ENCODE measurements around the gene LILRA6.
"Not testable (repeated sequence)": the region's sequence is repeated elsewhere in the genome, so short reads cannot be mapped to it uniquely, and the experiment has no call there.

Gene LILRA6

DNA sequence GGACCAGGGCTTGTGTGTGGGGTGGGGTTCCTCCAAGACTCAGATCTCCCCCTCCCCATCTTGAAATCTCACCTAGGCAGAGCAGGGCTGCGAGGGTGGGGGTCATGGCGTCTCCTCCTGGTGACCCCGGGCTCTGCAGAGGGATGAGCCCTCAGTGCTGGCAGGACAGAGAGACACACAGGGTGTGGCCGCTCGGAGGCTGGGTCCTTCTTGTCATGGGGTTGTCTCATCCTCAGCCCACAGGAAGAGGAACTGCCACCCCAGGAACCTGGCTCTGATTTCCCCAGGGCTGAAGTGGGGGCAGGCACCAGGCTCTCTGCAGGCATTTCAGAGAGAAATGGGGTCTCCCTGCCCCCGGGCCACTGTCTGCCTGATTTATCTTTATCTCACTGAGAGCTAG, at the start of gene LILRA6:
Gene LILRA6 (minus strand): TSS at position 145 of the 400 bp plus-strand sequence.
- DNase-seq (ENCODE audit: low read depth in 2 of 2): not testable (repeated sequence)

DNA sequence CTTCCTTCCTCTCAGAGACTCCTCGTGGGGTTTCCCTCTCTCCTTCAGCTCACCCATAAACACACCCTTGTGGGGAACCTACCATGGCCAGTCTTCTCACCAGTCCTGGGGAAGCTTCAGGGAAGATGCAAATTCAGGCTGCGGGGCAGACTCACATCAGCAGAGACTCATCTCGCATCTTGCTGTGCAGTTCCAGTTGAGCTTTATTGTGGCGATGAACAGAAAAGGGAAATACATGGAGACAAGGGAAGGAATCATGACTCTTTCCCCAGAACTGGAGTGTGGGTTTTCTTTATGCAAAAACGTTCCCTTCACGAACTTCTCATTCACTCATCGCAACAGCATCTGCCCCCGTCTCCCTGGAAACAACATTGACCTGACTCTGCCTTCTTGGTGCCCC, 46.6 kb upstream of the LILRA6 start:
- not testable (repeated sequence) for DNase-seq (ENCODE audit: low read depth in 2 of 2)

DNA sequence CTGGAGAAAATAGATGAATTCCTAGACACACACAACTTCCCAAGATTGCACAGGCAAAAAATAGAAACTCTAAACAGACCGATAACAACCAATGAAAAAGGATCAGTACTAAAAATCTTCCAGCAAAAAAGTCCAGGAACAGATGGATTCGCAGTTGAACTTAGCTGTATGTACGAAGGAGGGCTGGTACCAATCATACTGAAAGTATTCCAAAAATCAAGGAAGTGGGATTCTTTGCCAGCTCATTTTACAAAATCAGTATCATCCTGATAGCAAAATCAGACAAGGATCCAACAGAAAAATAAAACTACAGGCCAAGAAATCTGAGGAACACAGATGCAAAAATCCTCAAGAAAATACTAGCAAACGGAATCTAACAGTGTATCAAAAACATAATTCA, 44.9 kb upstream of the LILRA6 start:
- peak; percentile 62 to 67 for DNase-seq (ENCODE audit: low read depth in 2 of 2)

DNA sequence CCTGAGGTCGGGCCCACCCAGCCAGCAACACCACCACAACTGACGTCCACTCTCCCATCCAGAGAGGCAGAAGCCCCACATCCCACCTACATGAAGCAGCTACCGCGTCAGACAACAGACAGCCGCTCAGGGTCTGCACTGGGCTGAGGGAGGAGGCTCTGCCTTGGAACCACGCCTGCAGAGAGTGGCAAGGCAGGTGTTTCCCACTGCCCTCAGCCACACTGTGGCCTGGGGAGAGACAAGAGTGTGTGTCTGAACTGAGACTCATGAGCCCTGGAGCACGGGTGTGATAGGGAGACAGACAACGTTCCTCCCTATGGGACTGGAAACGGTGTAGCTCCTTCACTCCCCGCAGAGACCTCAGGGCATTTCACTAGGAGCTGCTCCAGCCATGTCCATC, 43.7 kb upstream of the LILRA6 start:
- DNase-seq (ENCODE audit: low read depth in 2 of 2): not testable (repeated sequence)

DNA sequence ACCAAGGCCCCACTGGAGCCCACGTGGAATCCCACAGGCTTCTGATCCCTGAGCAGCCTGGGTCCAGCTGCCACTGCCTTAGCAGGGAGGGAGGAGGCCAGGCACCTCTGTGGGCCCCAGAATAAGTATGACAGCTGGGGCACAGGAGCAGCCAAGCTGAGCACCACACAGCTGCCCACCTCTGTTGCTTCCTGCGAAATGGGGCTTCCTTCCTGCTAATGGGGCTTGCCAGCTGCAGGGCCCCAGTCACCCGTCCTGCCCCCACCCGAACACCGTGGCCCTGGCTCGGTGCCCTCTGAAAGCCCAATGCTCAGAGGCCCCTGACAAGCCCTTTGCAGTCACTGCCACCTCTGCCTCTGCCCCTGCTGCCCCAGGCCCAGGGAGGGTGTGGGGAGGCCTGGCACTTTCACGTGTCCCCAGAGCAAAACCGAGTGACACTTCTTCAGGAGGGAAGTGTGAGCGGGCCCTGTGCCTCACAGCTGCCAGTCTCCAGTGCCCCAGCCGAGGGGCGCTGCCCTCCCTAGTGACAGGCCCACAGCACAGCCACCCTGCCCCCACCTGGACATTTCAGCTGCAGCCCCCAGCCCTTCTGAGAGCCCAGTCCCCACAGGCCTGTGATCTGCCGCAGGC, 43.0 kb upstream of the LILRA6 start:
- not testable (repeated sequence) for DNase-seq (ENCODE audit: low read depth in 2 of 2)

DNA sequence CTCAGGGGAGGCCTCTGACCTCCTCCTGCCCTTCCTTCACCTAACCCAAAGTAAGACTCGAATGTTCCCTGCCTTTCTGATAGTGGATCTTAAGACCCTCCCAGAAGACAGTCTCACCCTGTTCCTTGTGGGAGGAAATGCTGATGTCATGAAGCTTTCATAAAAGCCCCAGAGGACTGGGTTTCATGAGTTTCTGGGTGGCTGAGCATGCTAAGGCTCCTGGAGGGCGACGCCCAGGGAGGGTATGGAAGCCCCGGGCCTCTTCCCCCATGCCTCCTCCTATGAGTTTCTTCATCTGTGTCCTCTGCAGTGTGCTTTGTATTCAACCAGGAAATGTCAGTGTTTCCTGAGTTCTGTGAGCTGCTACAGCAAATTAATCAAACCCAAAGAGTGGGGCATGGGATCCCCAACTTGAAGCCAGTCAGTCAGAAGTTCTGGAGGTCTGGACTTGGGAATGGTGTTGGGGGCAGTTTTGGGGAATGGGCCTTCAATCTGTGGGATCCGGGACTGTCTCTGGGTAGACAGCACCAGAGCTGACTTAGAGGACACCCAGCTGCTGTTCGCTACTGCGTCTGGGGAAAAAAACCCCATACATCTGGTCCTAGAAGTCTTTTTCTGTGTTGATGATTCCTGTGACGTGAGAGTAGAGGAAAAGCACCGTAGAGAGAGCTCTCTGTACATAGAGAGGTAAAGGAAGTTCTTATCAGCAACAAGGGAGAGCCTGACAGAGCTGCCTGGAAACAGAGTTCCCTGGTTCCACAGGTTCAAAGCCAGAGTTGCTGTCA, 40.3 kb upstream of the LILRA6 start:
- no peak for DNase-seq (ENCODE audit: low read depth in 2 of 2)

DNA sequence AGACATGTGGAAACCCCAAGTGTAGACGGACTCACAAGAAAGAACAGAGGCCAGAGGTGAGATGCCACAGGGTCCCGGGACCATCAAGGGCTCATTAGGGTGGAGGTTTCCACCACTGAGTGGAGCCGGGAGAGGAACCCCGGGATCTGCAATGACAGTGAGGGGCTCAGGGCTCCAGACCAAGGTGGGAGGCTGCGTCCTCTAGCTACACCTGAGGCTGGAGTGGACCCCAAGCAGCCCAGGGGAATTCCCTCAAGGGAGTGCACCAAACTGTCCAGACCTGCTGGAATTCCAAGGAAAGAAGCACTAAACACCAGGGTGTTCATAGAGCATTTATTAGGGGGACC, 39.1 kb upstream of the LILRA6 start:
- not testable (repeated sequence) for DNase-seq (ENCODE audit: low read depth in 2 of 2)

DNA sequence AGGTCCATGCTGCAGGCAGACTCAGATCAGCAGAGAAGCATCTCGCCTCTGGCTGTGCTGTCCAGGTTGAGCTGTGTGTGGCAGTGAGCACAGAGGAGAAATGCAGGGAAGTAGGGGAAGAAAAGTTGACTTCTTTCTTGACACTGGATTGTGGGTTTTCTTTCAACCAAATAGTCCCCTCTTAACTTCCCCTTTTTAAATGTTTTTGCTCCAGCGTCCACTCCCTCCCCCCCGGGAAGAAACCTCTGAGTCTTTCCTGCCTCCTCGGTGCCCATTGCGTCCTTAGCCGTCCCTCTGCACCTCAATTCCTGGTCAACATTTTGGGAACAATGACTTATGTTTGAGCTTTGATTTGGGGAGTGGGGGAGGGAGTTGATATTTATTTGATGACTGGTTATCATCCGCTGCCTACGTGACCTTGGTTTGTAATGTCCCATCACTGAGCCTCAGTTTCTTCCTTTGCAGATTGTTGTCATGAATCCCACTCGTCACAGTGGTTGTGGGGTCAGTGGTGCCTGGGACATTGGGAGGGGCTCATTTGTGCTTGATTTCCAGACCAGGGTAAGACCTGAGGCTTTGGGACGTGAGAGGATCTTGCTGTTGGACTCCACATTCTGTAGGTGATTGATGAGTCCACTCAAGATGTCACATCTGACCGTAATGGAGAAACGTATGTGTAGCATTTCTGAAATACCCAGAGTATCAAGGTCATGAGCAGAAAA, 38.6 kb upstream of the LILRA6 start, which contains the start of gene LILRB2:
Gene LILRB2 (minus strand): TSS at position 104 of the 722 bp plus-strand sequence. CDS start 614 bp downstream, outside the sequence.
- no peak for DNase-seq (ENCODE audit: low read depth in 2 of 2)

DNA sequence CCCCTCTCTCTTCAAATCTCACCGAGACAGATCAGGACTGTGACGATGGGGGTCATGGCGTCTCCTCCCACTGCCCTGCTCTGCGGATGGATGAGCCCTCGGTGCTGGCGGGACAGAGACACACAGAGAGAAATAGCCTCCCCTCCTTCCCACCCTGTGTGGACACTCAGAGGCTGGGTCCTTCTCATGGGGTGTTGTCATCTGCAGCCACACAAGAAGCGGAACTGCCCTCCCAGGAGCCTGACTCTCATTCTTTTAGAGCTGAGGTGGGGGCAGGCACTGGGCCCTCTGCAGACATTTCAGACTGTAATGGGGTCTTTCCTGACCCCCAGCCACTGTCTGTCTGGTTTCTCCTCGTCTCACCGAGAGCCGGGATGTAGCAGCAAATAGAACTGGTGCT, 37.9 kb upstream of the LILRA6 start:
- DNase-seq (ENCODE audit: low read depth in 2 of 2): not testable (repeated sequence)

DNA sequence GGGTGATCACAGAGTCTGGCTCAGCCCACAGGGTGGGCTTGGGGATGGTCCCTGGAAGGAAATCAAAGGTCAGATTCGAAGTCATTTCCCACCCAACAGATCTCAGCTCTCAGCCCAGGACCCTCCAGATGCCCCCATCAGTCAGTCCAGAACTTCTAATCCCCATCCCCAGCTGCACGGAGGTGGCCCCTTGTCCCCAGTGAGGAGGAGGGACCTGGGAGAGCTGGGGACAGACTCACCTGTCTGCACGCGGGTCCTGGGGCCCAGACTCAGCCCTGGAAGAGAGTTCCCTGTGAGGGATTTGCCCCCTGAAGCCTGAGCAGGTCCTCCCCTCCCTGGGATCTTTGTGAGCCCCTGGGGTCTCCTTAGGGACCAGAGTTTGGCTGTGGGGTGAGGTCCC, 37.4 kb upstream of the LILRA6 start:
- DNase-seq (ENCODE audit: low read depth in 2 of 2): not testable (repeated sequence)

DNA sequence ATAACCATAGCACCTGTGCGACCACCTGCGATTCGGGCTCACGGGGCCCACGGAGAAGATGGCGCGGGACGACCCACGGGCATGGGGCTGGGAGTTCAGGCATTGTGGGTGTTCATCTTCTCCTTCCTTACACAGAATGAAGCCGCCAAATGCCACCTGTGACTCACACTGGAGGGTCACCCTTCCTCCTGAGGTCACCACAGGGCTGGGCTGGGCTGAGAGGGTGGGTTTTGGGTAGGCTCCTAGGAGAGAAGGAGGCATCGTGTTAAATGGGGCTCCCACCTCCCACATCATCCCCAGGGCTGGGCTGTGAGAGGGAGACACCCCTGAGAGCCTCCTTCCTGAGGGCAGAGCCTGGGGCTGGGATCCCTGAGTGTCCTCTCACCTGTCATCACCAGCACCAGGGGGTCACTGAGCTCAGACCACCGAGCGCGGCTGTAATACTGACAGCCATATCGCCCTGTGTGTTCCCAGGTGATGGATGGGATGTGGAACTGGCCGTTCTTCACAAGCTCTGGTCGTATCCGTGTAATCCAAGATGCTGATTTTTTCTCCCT, 36.9 kb upstream of the LILRA6 start:
- DNase-seq (ENCODE audit: low read depth in 2 of 2): no peak

DNA sequence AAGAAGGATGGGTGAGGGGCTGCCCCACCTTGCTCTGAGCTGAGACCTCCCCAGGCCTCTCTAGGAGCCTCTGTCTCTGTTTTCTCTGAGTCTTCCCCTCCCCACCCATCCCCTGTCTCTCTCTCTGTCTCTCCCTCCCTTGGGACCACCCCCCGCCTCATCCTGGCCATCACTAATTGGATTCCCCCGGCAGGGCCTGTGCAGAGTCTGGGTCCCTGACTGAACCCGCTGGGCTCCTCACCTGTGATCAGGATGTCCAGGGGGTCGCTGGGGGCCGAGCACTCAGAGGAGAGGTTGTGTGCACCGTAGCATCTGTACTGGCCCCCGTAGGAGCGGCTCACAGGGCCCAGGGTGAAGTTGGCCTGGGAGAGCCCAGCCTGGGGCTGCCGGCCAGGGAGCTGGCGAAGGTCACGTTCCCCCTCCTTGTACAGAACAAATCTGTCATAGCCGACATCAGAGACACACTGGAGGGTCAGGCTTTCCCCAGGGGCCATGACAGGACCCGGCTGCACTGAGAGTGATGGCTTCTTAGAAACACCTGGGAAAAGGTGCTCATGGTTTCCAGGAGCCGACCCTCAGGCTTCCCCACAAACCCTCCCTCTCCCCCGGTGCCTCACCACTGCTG, 36.1 kb upstream of the LILRA6 start:
- DNase-seq (ENCODE audit: low read depth in 2 of 2): not testable (repeated sequence)

DNA sequence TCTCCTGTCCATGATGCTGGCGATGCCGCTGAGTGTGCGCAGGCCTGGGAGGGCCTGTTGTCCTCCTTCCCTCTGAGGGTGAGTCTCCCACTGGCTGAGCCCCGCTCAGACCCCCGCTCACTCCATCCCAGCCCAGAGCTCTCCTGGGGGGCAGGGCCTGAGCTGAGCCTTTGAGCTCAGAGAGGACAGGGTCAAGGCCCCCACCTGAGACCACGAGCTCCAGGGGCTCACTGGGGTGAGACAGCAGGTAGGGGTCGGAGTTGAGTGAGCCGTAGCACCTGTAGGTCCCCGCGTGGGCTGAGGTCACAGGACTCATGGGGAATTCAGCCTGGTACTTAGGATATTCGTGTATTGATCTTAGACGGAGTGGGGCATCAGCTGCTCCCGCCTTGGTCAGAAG, 35.5 kb upstream of the LILRA6 start:
- DNase-seq (ENCODE audit: low read depth in 2 of 2): not testable (repeated sequence)

DNA sequence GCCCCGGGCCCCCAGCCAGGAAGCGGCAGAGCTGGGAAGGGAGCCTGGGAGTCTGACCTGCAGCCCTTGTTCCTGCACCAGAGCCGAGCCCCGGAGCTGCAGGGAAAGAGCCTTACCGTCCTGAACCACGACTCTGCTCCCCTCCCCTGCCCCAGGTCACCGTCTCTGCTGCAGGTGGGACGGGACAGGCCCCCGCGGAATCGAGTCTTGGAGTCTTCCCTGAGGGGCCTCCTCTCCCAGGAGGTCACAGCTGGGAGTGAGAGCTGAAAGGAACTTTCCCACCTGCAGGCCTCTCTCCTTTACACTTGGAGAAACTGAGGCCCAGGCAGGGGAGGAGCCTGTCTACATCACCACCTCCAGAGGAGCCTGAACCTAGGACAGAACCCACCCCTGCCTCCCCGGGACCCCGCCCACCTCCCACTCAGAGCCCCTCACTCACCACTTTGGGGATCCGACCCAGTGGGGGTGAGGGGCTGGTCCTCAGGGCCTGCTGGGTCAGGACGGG, 34.6 kb upstream of the LILRA6 start:
- not testable (repeated sequence) for DNase-seq (ENCODE audit: low read depth in 2 of 2)

DNA sequence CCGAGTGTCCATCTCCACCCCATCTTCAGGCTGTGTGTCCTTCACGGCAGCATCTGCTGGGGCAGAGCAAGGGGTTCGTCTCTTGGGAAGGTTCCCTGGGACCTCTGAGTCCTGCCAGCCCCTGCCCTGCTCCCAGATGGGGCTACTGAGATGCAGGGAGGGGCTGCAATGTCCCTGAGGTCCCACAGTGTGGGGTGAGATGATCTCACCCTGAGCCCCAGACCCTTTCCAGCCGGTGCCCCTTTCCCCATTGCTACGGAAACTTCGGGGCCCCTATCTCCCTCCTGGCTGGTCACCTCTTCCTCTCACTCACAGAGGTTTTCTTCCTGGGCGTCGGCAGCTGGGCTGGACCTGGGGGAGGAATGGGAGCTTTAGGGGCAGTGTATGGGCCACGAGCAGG, 33.4 kb upstream of the LILRA6 start:
- no peak for DNase-seq (ENCODE audit: low read depth in 2 of 2)

DNA sequence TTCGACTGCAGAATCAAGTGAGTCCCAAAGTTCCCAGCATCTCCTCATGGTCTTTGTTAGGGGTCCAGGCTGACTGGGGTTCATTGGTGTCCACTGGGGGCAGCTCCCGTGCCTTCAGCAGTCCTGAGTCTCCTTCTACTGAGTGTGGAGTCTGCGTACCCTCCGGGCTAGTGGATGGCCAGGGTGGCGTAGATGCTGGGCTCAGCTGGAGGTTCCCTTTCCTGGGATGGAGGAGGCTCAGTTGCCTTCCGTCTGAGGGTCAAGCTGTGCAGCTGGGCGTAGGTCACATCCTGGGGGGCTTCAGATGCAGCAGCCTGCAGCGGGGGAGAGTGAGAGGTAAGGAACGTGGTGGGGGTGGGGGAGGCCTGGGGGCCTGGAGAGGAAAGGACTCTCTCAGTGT, 31.9 kb upstream of the LILRA6 start:
- DNase-seq (ENCODE audit: low read depth in 2 of 2): not testable (repeated sequence)

DNA sequence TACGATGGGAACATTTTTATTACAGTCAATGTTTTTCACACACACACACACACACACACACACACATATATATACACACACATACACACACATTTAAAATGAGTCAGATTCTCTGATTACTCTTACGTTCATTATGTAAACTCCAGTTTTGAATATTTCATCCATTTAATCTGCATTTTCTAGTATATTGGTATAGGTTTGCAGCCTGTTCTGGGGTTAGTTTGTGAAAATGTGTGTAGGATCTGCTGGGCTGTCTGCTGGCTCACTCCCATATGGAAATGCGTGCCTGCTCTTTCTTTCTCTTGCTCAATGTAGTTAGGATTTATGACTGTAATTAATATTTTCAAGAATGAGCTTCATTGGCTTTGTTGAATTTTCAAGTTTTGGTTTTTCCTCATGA, 31.2 kb upstream of the LILRA6 start:
- DNase-seq (ENCODE audit: low read depth in 2 of 2): no peak

DNA sequence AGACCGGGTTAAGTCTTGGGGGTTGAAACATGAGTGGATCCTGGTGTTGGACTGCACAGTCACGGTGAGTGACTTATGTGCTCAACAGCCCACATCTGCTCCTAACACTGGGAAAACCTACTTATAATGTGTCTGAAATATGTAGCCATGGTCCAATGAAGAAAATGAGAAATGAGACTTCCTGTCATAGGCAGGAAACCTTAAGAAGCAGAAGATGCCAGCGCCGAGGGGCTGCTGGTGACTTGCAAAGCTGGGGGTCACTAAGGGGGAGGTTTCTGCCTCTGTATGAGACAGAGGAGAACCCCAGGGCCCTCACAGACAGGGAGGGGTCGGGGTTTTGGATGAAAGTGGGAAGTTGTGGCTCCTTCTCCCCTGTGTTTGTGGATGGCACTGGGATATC, 29.6 kb upstream of the LILRA6 start:
- DNase-seq (ENCODE audit: low read depth in 2 of 2): not testable (repeated sequence)

DNA sequence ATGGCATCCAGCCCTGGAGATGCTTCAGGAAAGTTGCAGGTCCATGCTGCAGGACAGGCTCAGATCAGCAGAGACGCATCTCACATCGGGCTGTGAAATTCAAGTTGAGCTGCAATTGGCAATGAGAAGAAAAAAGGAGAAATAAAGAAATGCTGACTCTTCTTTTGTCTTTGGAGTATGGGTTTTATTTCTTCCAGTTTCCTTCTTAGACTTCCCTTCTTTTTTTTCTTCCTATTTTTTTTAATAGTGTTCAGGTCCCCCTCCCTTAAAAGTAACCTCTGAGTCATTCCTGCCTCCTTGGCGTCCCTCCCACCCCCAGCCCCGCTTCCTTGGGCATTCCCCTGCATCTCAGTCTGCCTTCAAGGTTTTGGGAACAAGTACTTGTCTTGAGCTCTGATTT, 29.0 kb upstream of the LILRA6 start:
- DNase-seq (ENCODE audit: low read depth in 2 of 2): not testable (repeated sequence)

DNA sequence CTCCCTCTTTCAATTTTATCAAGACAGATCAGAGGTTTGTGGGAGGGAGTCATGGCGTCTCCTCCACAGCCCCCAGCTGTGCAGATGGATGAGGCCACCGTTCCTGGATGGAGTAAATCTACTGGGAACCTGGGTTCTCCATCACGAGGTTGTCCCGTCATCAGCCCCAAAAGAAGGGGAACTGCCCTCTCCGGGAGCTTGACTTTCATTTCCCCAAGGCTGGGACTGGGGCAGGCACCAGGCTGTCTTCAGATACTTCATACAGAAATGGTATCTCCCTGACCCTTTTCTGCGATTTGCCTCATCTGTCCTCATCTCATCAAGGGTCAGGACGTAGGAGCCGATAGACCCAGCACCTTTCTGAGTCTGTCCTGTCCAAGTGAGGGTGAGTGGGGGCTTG, 28.5 kb upstream of the LILRA6 start:
- DNase-seq (ENCODE audit: low read depth in 2 of 2): no peak

DNA sequence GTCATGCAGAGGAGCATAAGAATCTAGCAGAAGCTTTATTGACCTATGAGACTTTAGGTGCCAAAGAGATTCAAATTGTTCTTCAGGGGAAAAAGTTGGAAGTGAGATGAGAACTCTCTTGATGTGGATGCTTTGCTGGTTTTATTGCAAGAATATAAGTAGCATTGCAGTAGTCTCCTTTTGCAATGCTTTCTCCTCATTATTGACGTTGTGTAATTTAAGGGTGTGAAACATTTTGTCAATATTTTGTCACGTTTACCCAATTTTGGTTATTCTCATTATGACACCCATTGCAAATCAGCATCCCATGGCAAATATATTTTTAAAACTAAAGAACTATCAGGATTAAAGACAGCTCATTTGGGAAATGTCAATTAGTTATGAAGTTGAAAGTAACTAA, 26.3 kb upstream of the LILRA6 start:
- DNase-seq (ENCODE audit: low read depth in 2 of 2): no peak

DNA sequence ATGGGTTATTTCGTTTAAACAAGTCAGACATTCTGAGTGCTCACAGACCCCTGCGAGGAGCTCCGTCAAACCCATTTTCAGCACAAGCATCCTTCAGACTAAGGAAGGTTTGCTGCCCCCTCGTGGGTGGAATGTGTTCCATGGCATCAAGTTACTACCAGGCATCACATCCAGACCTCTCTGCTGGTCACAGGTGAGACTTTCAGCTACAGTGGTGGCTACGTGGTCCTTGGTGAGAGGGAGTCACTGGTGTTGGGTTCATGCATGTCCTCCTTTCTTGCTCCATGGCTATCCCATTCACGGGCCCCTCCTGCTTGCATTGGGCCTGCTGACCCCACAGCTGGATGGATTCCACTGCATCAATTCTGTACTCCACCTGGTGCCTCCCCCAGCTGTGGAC, 23.5 kb upstream of the LILRA6 start:
- peak; percentile 35 to 39 for DNase-seq (ENCODE audit: low read depth in 2 of 2)
